Measurements from ENCODE around the gene EPYC. TPM values are rescaled to one million over a fixed set of nuclear protein-coding genes. Genes with fewer than 3 reads are reported as not detected.
"Not testable (repeated sequence)": the region's sequence is repeated elsewhere in the genome, so short reads cannot be mapped to it uniquely, and the experiment has no call there.

The EPYC gene
- total RNA-seq, 1 donor from 2014 or later = not detected

DNA sequence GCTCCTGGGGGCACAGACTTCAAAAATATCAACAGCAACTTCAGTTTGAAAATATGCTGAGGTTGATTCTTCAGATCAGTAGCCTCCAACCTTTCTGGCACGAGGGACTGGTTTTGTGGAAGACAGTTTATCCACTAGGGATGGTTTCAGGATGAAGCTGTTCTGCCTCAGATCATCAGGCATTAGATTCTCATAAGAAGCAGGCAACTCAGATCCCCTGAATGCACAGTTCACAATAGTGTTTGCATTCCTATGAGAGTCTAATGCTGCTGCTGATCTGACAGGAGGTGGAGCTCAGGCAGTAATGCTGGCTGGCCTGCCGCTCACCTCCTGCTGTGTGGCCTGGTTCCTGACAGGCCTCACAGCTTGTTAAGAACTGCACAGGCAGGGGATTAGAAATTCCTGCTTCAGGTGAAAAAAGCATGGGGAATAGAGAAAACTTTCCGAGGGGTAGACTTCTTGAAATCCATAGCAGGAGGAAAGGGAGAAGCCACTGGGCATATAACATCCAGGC lies 12.8 kb downstream of the EPYC start:
- DNase-seq (ENCODE audit: extremely low read depth, low read depth, low spot score) = no peak

DNA sequence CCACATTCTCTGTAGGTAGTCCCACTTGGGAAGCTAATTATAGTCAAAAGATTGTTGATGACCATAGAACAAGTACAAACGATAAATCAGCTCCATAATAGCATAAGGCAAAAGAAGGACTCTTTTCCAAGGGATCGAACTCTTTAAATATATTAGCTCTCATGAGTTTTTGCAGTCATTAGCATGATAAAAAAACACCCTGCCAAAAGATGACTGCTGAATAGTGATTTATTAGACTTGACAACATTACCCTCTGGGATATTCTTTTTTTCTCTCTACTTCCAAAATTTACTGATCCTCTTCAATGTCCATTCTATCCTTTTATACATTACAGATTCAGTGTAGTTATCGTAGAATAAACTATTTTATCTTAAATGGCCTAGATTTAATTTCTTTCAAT lies 14.2 kb downstream of the EPYC start:
- no peak for DNase-seq (ENCODE audit: extremely low read depth, low read depth, low spot score)

DNA sequence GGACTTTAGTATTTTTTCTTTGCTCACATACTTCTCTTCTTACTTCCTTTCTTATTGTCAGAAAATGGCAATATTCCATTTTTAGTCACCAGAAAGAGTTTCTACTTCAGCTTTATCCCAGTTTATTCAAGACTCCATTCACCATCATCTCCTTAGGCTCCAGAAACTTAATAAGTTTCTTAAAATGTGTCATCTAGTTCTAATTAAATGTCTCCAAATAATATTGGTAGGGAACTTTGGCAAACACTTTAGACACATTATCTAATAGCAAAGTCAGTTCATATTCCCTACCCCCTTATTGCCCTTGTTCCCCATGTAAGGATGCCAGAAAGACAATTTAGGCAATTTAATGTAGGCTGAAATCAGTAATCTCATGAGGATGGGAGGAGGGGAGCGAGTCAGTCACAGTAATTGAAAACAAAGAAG lies 15.1 kb downstream of the EPYC start:
- no peak for DNase-seq (ENCODE audit: extremely low read depth, low read depth, low spot score)

DNA sequence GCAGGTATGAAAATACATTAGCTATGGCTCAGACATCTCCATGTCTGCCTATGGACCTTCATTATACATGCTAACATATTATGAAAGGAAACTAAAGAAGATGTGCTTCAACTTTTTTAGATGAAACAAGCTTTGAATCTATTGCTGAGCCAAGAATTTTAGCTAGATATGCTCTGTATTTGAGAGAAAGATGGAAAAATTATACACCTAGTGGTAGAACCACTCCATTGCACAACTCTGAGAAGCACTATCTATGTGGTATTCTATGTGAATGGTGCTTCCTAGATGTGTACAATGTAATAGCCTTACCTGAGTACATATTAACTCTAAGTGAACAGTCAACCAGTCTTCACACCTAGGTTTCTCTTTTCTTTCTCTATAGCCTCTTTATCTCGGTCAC lies 17.3 kb downstream of the EPYC start:
- no peak for DNase-seq (ENCODE audit: extremely low read depth, low read depth, low spot score)

DNA sequence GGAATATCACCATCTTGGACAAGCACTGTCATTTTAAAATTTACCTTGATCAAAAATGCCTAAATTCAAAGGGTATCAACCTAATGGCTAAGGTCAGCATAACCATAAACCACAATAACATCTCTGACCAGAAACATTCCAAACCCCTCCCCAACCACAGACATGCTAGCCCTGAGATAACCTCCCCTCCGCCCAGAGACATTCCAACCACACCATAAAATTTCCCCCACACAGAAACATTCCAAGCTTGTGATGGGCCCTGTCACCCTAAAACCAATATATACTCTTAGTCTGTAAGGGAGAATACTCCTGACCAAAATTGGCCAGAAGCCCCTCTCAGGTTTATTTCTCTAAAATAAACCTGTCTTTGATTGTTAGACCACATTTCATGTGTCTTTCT lies 17.7 kb downstream of the EPYC start:
- no peak for DNase-seq (ENCODE audit: extremely low read depth, low read depth, low spot score)

DNA sequence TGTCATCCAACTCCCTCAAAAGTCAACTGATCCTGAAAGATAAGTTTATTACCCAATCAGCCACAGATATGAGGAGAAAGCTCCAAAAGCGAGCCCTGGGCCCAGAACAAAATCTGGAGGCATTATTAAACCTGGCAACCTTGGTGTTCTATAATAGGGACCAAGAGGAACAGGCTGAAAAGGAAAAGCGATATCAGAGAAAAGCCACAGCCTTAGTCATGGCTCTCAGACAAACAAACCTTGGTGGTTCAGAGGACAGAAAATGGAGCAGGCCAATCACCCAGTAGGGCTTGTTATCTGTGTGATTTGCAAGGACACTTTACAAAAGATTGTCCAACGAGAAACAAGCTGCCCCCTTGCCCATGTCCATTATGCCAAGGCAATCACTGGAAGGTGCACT lies 19.4 kb downstream of the EPYC start:
- DNase-seq (ENCODE audit: extremely low read depth, low read depth, low spot score) = not testable (repeated sequence)

DNA sequence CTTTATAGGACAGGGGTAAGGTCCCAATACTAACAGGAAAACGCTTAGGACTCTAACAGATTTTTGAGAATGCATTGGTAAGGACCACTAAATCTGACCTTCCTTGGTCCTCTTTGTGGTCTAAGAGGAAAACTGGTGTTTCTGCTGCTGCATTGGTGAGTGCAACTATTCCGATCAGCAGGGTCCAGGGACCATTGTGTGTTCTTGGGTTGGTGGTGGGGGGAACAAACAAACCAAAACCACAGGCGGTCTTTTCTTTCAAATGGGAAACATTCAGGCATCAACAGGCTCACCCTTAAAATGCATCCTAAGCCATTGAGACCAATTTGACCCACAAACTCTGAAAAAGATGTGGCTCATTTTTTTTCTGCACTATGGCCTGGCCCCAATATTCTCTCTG lies 20.7 kb downstream of the EPYC start:
- DNase-seq (ENCODE audit: extremely low read depth, low read depth, low spot score) = no peak

DNA sequence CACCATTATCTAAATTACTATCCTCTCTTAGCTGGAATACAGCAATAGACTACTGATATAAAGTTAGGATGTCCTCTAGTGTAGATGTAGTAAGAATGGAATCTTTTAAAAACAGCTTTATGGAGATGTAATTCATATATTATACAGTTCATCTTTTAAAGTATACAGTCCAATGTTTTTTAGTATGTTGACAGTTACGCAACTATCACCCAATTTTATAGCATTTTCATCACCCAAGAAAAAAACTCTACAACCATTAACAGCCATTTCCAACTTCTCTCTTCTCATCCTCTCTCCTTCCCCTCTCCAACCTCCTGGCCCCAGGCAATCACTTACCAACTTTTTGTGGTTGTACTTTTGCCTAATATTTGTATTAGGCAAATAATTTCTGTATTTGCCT lies 22.6 kb downstream of the EPYC start:
- no peak for DNase-seq (ENCODE audit: extremely low read depth, low read depth, low spot score)

DNA sequence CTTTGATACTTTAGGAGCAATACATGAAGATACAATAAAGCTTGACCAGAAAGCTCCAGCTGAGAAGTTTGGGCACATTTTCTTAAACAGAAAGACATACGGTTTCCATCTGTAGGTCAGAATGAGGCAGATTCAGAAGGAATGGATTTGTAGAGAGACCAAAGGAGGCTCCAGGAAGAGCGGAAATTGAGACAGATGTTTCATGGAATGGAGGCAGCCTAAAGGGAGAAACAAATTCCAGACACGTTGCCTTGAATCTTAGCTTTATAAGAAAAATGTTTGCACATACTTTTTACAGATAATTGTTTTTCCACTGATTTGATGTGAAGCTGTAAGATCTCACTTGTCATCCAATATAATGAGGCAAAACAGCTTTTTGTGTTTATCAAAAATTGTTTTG lies 24.8 kb downstream of the EPYC start:
- no peak for DNase-seq (ENCODE audit: extremely low read depth, low read depth, low spot score)

DNA sequence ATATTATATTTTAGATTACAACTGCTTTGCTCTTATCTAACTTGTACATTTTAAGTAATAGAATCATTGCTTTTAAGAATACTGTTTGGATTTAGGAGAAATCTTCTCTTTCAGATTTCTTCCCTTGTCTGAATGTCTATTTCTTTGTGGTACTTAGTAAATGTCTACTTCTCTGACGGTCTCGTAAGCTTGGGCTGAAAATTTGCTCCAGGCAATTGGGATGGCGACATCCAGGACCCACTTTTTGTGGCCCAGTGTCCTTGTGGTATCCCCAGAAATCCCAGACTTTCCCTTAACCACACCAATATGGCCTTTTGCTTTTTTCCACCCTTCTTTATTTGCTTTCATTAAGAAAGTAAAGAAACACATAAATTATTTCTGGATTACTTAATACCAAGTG lies 25.8 kb downstream of the EPYC start:
- no peak for DNase-seq (ENCODE audit: extremely low read depth, low read depth, low spot score)

DNA sequence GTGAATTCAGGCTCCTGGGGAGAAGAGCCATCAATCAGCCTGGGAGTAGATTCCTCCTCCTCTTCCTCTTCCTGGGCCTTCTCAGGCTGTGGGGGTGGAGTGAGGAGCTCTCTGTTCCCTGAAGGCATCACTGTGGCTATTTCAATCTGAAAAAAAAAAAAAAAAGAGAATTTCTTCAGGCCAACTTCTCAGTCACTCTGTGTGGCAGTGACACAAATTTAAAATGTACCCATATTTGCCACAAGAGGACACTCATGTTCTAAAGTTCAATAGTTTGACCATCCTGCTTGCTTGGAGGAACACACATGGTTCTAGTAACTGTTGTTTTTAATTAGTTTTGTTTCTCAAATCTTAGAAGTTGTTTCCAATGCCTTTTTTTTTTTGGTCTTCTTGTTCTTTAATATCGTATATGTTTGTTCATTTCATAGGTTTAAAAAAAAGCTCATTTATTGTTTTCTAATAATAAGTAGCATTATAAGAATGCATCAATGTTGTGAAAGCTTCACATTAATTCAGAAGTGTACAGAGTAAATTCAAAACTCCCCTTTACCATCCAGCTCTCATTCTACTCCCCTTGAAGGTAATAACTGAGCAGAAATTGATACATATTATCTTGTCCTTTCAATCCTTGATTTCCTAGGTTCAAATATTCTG lies 26.5 kb downstream of the EPYC start:
- peak; percentile 25 for DNase-seq (ENCODE audit: extremely low read depth, low read depth, low spot score)

DNA sequence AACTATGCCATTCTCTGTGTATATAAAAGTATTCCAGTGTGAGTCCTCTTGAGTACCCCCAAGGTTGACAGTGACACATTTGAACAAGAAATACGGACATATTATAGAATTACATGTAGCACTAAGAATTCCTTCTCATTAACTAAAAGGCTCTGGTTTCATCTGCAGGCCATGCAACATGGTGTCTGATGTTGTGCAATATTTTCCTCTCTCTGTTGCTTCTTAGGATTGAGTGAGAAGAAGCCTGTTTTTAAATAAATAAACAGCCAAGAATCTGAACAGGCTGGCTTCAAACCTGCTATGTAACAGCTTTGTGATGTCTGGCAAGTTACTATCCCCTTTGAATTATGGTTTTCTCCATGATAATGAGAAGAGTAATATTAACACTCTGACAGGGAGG lies 27.5 kb downstream of the EPYC start:
- DNase-seq (ENCODE audit: extremely low read depth, low read depth, low spot score) = no peak

DNA sequence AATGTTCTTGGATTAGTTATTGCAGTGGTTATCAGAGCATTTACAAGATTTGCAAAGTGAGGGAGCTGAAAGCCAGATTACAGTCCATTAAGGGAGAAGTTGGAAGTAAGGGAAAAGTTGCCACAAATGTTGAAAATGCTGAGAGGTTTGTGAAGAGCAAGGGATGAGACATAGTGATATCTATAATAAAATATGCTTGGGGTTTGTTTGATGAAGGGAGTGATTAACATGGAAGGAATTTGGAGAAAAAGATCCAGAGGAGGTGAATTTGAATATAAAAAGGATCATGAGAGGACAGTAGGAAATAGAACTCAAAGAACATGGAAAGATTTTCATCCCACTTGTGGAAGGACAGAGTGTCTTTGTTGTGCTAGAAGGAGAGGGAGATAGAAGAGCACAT lies 30.5 kb downstream of the EPYC start:
- DNase-seq (ENCODE audit: extremely low read depth, low read depth, low spot score) = no peak

DNA sequence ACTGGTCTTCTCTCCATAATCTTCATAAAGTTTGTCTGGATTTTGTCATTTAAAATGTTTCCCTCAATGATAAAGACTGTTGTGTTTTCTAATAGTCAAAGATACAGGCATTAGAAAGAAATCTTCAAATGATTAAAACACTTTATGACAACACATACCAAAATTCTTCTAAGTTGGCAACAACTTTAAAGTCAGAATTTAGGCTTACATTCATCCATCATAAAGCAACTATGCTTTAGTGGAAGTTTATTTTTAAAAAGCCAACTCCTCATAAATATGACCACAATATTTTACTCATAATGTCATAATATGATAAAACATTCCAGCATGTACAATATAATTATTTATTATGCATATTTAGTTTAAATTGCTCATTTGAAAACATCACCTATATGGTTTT lies 32.5 kb downstream of the EPYC start:
- DNase-seq (ENCODE audit: extremely low read depth, low read depth, low spot score) = no peak

DNA sequence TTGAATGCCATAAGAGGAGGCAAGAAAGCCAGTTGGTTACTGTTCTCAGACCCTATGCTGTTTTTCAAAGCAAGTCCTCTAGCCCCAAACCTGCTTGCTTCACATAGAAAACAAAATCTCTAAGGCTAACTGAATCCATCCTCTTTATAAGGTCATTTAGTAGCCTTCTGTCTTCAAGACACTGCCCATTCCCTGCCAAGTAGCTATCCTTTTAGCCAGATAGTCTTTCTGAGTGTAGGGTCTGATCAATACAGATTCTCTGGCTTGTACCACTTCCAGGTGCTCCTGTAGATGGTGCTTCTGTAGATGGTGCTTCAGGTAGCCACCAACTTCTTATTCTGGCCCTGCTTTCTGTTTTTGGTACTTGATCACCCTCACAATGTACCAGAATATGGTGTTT lies 33.9 kb downstream of the EPYC start:
- DNase-seq (ENCODE audit: extremely low read depth, low read depth, low spot score) = no peak

DNA sequence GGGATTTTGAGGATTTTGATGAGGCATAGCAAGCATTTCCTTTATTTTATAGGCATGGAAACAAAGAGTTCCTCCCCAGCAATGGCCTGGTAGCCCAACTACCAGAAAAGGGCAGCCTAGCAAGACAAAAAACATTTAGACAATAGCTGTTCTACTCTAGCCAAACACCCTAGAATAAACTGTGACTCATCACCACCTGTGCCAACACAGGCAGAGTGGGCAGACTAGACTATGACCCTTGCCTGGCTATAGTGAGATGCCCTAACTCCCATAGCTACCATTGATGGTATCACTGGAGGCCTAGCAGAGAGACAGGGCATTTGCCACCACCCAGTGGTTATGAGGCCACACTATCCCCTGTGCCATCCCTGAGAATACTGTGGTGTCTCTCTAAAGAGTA lies 34.3 kb downstream of the EPYC start:
- DNase-seq (ENCODE audit: extremely low read depth, low read depth, low spot score) = peak; percentile 39

DNA sequence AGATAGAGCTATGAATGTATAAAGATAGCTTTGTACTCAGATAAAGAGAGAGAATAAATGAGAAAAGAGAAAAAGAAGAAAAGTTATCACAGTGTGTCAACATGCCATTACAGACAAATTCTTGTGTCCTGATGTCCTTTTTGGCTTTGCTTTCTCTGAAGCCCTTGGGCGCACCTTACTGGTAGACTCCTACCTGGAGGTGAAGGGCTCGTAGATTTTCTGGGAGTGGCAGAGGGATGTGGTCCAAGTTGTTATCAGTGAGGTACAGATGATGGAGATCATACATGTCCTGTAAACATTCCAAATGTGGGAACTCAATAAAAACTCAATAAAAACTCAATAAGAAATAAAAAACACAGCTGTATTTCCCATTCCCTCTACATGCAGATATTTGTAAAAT lies 34.9 kb downstream of the EPYC start:
- no peak for DNase-seq (ENCODE audit: extremely low read depth, low read depth, low spot score)

DNA sequence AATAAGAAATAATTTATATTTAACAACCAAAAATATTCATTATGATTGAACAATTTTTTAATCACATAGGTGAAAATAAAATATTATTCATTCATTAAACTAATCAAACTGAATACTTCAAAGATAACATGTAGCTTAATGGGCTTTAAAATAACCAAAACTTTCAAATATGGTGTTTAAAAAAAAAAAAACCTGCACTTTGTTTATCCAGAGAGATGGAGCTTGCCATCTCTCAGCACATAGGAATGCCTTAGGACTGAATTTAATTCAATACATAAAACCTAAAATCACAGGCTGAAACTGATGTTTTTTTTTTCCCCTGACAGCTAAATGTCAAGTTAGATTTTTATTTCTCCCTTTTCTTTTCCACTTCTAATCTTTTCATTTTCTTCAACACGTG lies 35.4 kb downstream of the EPYC start:
- DNase-seq (ENCODE audit: extremely low read depth, low read depth, low spot score) = no peak

DNA sequence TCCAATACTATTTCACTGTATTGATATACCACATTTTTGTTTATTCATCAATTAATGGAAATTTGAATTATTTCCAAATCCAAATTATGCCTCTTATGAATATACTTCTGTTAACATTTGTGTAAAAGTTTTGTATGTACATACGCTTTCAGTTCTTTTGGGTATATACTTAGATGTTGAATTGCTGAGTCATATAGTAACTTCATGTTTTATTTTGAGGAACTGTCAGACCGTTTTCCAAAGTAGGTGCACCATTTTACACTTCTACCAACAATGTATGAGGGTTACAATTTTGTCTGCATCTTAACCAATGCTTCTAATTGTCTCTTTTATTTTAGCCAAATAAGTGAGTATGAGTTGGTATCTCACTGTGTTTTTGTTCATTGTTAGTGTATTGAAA lies 39.6 kb downstream of the EPYC start:
- DNase-seq (ENCODE audit: extremely low read depth, low read depth, low spot score) = no peak

DNA sequence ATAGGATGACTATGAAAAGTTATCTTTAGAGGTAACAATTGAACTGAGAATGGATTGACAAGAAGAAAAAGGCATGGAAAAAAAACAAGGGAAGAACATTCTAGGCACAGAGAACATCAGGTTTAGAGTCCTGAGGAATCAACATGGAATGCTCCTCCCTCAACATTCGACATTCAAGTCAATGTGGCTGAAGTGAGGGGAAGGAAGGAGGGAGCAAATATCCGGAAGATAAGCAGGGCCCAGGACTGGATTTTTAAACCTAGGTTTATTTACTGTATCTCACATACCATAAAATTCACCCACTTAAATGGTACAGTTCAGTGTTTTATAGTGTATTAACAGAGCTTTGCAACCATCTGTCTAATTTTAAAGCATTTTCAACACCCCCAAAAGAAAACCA lies 40.2 kb downstream of the EPYC start:
- no peak for DNase-seq (ENCODE audit: extremely low read depth, low read depth, low spot score)

DNA sequence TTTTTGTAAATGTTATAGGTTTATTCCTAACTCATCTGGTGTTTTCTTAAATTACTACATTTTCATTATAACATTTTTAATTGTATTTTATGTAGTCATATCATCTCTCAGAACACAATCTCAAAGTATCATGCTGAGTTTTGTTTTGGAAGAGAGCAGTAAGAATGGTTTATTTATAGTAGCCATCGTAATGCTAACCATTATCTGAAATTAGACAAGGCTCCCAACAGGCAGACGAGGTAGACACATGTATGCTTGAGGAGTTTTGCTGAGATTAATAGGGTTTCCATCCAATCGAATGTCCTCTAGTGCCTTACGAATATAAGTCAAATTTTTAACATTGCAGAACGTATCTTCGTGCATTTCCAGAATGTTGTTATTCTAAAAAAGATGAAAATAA lies 40.8 kb downstream of the EPYC start:
- no peak for DNase-seq (ENCODE audit: extremely low read depth, low read depth, low spot score)

DNA sequence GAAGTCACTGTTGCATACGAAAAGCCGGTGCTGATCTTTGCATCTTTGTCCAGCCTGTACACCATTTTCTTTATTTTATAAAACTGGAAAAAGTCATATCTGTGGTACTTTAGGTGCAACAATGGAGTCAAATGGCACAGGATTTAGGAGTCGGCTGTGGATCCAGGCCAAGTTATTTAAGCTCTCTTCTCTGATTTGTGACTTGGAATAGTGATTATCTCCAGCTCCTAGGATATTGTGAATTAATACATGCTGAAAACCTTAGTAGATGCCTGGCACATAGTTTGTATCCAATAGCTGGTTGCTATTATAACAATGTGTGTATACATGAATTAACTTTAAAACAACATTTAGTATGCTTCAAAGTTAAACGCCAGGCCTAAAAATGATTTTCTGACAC lies 43.6 kb downstream of the EPYC start:
- no peak for DNase-seq (ENCODE audit: extremely low read depth, low read depth, low spot score)

DNA sequence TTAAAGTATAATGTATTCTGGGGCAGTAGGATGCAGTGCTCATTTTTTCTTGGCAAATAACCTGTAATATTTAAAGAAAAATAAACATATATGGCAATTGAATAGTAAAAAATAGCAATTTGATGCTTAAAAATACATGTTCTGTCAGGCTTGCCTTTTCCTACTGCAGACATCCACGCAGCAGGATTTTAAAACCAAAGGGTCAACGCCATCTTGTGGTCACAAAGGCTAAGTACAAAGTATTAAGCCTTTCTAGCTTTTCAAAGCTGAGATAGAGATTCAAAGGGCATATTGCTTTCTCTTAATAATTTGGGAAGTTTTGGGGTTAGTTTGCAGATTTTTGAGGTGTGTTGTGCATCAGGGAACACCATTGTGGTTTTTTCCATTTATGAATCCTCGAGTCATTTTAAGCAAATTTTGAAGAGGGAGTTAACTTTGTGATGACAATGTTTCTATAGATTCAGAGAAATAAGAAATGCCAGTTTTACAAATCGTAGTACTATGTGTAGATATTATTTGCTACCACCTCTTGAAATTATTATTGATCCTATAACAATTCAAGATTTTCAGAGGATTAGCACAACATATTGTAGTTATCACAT lies 45.1 kb downstream of the EPYC start:
- peak; percentile 36 for DNase-seq (ENCODE audit: extremely low read depth, low read depth, low spot score)
